ENCODE data around the gene SNX27.

SNX27 gene

DNA sequence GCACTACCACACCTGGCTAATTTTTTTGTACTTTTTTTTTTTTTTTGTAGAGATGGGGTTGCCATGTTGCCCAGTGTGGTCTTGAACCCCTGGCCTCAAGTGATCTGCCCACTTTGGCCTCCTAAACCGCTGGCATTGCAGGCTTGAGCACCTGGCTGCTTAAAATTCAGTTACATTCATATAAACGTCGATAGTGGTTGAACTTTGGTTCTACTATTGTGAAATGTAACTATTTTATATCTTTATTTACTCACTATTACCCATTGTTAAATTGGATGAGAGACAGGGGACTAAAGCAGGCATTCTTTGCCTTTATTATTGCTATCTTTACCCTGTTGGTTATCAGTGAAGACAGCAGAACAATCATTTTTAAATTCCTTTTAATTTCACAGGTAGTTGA lies 6.2 kb downstream of the SNX27 start:
- TF ChIP-seq, protein P1, sequence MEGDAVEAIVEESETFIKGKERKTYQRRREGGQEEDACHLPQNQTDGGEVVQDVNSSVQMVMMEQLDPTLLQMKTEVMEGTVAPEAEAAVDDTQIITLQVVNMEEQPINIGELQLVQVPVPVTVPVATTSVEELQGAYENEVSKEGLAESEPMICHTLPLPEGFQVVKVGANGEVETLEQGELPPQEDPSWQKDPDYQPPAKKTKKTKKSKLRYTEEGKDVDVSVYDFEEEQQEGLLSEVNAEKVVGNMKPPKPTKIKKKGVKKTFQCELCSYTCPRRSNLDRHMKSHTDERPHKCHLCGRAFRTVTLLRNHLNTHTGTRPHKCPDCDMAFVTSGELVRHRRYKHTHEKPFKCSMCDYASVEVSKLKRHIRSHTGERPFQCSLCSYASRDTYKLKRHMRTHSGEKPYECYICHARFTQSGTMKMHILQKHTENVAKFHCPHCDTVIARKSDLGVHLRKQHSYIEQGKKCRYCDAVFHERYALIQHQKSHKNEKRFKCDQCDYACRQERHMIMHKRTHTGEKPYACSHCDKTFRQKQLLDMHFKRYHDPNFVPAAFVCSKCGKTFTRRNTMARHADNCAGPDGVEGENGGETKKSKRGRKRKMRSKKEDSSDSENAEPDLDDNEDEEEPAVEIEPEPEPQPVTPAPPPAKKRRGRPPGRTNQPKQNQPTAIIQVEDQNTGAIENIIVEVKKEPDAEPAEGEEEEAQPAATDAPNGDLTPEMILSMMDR (IDR thresholded peaks at IDR 0.05), result no peak

DNA sequence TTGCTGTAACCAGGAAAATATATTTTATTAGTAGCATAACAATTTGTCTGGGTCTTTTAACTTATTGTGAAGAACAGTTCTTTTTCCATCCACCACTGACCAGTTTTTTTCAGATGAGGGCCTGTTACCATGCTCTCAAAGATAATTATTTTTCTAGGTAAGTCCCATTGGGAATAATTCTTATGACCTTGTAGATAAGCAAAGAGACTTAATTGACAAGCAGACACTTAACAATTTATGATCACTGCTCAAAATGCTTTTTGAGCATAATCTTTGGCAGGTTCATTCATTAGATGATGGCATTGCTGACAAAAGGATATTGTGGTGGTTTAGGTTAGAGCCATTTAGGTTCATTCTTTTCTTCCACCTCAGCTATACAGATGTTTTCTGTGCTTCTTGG lies 6.6 kb downstream of the SNX27 start:
- TF ChIP-seq, protein P1 (IDR thresholded peaks at IDR 0.05), result no peak

DNA sequence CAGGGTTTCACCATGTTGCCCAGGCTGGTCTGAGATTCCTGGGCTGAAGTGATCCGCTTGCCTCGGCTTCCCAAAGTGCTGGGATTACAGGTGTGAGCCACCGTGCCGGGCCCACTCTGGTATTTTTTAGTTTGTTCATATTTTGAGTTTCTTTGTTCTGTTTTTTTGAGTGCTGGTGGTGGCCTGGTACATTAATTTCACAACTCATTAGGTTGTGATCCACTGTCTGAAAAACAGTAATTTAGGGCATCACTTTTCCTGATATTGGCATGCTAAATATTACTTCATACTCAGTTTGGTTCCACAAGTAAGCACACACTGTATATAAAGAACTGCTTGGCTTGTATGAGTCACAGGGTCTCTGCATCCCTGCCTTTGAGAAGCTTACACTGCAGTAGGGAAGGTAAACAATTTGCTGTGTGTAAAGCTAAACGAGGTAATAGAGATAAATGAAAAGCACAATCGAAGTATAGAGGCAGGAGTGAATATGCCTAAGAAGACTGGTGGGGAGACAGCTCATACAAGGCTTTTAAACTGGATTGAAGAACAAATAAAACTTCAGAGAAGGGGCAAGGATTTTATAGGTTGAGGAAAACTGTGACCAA lies 7.7 kb downstream of the SNX27 start:
- TF ChIP-seq, protein P1 (IDR thresholded peaks at IDR 0.05), result no peak

DNA sequence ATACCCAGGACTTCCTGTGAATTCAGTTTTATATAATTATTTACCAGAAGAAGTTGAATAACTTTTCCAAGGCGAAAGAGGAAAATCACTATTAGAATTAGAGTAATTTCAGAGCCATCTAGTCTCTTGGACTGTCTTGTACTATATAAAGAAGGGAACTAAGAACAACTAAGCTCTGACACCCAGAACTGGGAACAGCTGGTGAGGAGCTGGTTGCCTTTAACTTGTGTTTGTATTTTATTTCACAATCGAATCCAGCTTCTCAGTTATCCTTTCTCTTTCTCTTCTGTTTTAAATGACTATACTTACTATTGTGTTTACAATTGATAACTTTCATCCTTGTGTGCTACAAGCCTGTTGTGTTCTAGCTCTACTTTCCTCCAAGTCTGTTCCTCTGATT lies 8.4 kb downstream of the SNX27 start:
- TF ChIP-seq, protein P1 (IDR thresholded peaks at IDR 0.05), result no peak

DNA sequence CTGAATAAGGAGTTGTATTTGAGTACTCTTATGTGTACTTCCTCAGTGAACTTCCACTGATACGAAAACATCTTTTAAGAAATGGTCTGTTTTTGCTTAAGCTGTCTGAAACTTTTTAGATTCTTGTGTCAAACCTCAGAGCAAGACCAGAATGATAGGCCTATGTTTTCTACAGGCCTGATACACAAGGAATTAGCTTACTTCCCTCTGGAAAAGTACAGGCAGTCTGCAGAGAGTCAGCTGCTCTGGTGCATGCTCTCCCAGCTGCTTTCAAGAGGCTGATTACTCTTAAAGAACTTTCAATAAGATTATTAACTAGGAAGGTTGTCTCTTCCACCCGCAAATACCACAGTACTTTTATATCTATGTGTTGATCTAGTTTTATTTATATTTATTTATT lies 9.5 kb downstream of the SNX27 start:
- TF ChIP-seq, protein P1 (IDR thresholded peaks at IDR 0.05), result no peak

DNA sequence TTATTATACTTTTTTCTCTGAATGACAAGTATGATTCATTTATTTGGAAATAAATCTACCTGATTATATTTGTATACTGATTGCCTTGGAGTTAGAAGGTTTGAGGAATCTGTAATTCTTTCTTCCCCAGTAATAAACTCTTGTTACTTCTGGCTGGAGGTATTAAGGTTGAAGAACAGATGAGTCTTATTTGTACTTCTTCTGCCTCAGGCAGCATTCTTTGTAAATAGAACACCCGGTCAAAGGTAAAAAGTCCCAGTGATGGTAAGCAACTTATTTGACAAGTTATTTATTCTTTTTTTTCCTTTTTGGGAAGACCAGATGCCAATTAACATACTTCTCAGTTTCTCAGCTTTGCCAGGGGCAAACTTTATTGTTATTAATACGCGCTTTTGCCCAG lies 12.9 kb downstream of the SNX27 start:
- TF ChIP-seq, protein P1 (IDR thresholded peaks at IDR 0.05), result no peak

DNA sequence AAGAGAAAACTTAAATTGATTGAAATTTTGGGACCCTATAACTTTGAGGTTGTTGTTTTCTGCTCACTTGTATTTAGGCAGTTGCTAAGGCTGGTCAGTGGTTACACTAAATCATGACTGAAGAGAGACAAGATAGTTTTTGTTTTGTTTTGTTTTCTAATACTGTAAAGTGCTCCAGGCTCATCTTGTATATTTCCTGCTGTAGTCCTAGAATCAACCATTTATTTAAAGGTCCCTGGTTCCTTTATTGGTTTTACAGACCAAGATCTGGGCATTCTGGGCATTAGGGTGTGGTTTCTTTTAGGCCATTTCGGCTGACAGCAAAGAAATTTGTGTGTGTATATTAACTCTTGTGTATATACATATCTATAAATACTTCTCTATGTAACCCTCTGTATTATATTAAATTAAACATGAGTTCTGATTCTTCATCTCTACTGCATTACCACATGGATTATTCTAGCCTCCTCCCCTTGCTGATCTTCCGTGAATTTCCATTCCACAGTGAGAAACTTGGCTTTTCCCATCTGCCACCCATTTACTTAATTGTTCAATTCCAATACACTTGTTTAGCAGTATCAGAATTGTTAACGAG lies 15.0 kb downstream of the SNX27 start:
- TF ChIP-seq, protein P1 (IDR thresholded peaks at IDR 0.05), result no peak

DNA sequence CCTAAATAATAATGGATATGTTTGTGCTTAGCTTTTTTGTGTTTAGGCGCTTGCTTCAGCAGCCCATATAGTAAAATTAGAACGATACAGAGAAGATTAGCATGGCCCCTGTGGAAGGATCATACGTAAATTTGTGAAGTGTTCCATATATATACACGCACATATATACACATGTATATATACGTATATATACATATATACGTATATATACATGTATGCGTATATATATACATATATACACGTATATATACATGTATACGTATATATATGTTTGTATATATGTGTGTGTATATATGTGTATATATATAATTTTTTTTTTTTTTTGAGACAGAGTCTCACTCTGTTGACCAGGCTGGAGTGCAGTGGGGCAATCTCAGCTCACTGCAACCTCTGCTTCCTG lies 17.4 kb downstream of the SNX27 start:
- TF ChIP-seq, protein P1 (IDR thresholded peaks at IDR 0.05), result no peak
